Testis (tissue), 2 donors: ENCODE measurements around the gene LDAH.

ENCODE experiments used
- POLR2A ChIP-seq: fragments of 450-650 bp; IDR thresholded peaks from one replicate; pipeline ENCODE4 v1.6.1; 2017; ENCODE audit warnings: antibody characterized with exemption, mild to moderate bottlenecking, moderate library complexity
- TF ChIP-seq, protein P1 (sequence below), 3 experiments: fragments of 450-650 bp in 2 of 3; fragments of 200-600 bp in 1 of 3; sonication (generic) in 1 of 3; IDR thresholded peaks; one replicate each; pipeline ENCODE4 v1.5.1; 2016 to 2019; ENCODE audit warnings: antibody characterized with exemption in 3 of 3, mild to moderate bottlenecking in 2 of 3, moderate library complexity in 1 of 3

DNA sequence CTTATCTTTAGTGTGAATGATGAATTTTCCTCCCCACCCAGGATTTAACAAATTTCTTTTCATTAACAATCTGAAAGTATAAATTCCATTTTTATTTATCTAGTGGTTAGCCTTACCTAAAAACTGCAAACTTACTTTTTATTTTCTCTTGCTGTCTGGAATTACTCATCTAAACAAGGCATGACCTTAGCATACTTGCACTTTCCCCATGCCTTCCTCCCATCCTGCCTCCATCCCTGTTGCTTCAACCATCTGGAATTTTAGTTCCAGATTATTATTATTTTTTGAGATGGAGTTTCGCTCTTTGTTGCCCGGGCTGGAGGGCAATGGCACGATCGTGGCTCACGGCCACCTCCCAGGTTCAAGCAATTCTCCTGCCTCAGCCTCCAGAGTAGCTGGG, 120.3 kb downstream of the LDAH start:
- TF ChIP-seq, protein P1, sequence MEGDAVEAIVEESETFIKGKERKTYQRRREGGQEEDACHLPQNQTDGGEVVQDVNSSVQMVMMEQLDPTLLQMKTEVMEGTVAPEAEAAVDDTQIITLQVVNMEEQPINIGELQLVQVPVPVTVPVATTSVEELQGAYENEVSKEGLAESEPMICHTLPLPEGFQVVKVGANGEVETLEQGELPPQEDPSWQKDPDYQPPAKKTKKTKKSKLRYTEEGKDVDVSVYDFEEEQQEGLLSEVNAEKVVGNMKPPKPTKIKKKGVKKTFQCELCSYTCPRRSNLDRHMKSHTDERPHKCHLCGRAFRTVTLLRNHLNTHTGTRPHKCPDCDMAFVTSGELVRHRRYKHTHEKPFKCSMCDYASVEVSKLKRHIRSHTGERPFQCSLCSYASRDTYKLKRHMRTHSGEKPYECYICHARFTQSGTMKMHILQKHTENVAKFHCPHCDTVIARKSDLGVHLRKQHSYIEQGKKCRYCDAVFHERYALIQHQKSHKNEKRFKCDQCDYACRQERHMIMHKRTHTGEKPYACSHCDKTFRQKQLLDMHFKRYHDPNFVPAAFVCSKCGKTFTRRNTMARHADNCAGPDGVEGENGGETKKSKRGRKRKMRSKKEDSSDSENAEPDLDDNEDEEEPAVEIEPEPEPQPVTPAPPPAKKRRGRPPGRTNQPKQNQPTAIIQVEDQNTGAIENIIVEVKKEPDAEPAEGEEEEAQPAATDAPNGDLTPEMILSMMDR (IDR thresholded peaks at IDR 0.05): no peak
- no peak for TF ChIP-seq POLR2A
